ENCODE results near the gene CNNM3.
"Not testable (repeated sequence)": the region's sequence is repeated elsewhere in the genome, so short reads cannot be mapped to it uniquely, and the experiment has no call there.

Gene CNNM3

DNA sequence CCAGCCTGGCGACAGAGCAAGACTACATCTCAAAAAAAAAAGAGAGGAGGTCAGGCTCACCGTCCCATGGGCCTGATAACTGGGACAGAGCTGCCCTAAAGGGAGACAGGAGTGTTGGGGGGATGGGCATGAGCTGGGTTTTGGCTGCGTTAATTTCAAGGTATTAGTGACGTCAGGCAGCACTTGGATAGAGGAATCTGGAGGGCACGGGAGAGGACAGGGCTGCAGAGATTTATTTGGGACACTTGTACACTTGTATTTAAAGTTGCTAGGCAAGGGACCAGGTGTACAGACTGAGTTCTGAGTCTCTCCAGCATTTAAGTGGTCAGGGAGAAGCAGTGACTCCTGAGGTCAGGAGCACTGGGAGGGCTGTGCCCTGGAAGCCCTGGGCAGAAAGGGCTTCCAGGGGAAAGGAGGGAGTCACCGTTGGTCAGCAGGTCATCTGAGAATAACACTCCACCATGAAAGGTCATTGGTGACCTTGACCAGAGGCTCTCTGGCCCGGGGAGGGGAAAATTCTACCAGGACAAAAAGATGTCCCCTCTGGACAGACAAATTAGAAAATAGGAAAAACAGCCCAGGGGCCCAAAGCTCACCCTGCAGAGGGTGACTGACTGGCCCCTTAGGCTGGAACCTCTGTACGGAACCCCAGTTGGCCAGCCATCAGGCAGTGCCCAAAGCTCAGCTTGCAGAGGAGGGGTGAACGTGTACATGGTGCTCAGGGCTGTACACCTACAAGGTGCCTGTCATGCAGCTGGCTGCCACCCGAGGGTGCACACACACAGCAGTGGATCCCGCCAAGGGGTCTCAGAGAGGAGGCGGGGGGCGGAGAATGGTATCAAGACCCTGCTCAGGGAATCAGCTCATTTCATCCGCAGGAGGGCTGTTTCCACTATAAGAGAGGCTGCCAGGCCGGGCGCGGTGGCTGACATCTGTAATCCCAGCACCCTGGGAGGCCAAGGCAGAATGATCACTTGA, 23.0 kb upstream of the CNNM3 start:
- no peaks in the 10 kb centered on the region for H3K27me3 Mint-ChIP-seq
- H3K4me3 Mint-ChIP-seq, result no peak overlapping the region
- H3K4me1 Mint-ChIP-seq, result peaks cover 27% of the 10 kb centered on the region
- no peak for ATAC-seq
- H3K9me3 Mint-ChIP-seq, result no peaks in the 10 kb centered on the region
- no peaks in the 10 kb centered on the region for H3K36me3 Mint-ChIP-seq
- H3K27ac Mint-ChIP-seq, result peak overlapping the region; percentile 36

DNA sequence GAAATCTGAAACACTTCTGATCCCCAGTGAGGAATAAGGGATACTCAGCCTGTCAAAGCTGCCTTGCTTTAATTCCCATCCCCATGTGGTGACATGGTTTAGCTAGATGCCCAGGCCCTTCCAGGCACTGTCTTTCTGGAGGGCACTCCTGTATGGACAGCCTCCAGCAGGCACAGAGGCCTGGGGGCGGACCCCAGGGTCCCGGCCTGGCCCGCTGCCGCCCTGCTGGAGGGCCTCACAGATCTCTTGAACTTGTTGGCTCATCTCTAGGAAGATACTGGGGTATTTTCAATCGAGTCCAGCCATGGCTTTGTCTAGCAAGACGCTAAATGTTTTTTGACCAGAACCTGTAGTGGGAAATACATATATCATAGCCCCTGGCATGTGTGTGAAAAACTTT, 21.0 kb upstream of the CNNM3 start:
- H3K36me3 Mint-ChIP-seq, result peaks cover 13% of the 10 kb centered on the region
- H3K27ac Mint-ChIP-seq, result no peak overlapping the region
- peaks cover 19% of the 10 kb centered on the region for H3K4me1 Mint-ChIP-seq
- H3K27me3 Mint-ChIP-seq, result no peaks in the 10 kb centered on the region
- H3K4me3 Mint-ChIP-seq, result no peak overlapping the region
- no peak for ATAC-seq
- H3K9me3 Mint-ChIP-seq, result no peaks in the 10 kb centered on the region

DNA sequence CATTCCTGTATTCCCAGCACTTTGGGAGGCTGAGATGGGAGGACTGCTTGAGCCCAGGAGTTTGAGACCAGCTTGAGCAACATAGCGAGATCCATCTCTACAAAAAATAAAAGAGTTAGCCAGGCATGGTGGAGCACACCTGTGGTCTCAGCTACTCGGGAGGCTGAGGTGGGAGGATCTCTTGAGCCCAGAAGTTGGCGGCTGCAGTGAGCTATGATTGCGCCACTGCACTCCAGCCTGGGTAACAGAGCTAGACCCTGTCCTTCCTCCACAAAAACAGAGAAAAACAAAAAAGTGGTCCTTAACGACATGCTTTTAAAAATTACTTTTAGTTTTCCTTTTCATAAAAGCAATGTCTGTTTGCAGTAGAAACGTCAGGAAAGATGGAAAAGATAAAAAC, 19.6 kb upstream of the CNNM3 start:
- H3K4me3 Mint-ChIP-seq, H3K27me3 Mint-ChIP-seq, H3K27ac Mint-ChIP-seq, H3K9me3 Mint-ChIP-seq, ATAC-seq: not testable (repeated sequence)
- Mint-ChIP-seq H3K4me1 (peaks cover 19% of the 10 kb centered on the region), H3K36me3 (peaks cover 13% of the 10 kb centered on the region)

DNA sequence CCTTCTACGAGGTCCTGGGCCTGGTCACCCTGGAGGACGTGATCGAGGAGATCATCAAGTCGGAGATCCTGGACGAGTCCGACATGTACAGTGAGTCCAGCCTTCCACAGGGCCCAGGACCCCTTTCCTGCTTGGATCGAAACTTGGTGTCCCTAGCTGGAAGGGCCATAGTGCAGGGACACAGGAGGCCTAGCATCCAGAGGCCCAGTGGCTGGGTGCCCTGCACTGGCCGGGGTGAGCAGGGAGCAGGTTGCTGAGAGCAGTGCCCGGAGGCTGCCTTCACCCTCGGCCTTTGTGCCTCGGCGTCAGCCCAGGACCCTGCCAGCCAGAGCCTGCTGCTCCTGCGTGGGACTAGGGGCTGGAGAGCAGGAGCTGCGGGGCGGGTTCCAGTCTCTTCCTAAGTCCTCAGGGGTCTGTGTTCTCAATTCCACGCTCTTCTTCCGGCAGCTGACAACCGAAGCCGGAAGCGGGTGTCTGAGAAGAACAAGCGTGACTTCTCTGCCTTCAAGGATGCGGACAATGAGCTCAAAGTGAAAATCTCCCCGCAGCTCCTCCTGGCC, 18.9 kb upstream of the CNNM3 start:
- ATAC-seq, result no peak
- H3K36me3 Mint-ChIP-seq, result peaks cover 13% of the 10 kb centered on the region
- H3K27me3 Mint-ChIP-seq, result no peaks in the 10 kb centered on the region
- H3K27ac Mint-ChIP-seq, result no peak overlapping the region
- no peaks in the 10 kb centered on the region for H3K9me3 Mint-ChIP-seq
- H3K4me3 Mint-ChIP-seq, result no peak overlapping the region
- H3K4me1 Mint-ChIP-seq, result peaks cover 19% of the 10 kb centered on the region

DNA sequence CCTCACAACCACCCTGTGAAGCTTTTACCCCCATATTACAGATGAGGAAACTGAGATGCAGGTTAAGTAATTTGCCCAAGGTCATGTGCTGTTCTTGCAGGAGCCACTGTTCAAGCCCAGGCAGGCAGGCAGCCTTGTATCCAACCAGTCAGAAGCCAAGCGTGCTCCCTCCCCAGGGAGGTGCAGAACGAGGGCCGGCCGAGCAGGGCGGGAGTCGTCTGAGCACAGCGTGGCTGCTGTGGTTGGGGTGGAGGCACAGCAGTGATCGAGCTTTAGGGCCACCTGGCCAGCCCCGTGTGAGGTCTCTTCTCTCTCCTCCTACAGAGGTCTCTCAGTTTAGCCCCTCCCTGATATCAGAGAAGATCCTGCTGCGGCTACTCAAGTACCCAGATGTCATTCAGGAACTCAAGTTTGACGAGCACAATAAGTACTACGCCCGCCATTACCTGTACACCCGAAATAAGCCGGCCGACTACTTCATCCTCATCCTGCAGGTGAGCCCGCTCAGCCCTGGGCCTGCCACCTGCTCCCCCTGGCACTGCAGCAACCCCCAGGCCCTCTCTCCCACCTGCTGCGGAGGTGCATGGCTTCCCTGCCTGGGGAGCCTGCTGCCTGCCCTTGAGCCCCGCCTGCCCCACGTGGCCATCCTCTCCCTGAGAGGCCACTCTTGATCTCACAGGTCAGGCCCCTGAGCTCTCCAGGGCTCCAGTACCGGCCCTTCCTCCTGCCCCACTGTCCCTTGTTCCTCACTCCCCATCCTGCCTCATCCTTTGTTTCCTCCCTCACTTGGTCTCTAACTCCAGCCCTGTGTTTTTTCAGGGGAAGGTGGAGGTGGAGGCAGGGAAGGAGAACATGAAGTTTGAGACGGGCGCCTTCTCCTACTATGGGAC, 17.1 kb upstream of the CNNM3 start:
- no peaks in the 10 kb centered on the region for H3K27me3 Mint-ChIP-seq
- peak overlapping the region; percentile 55 for H3K27ac Mint-ChIP-seq
- ATAC-seq, result no peak

DNA sequence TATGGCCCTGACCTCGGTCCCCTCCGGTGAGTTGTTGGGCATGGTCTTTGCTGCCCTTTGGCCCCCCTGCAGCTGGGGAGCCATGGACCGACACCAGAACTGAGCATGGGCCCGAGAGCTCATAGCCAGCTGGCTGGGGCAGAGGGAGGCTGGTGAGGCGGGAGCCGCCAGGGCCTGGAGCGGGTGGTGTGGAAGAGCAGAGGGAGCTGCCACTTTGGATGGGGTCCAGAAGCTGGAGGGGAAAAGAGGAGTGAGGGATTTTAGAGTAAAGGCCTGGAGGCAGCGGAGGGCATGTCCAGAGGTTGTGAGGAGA, 16.5 kb upstream of the CNNM3 start:
- no peaks in the 10 kb centered on the region for H3K27me3 Mint-ChIP-seq
- H3K4me3 Mint-ChIP-seq, result no peak overlapping the region
- ATAC-seq, result no peak
- H3K4me1 Mint-ChIP-seq, result no peaks in the 10 kb centered on the region
- H3K9me3 Mint-ChIP-seq, result no peaks in the 10 kb centered on the region
- peaks cover 13% of the 10 kb centered on the region for H3K36me3 Mint-ChIP-seq
- peak overlapping the region; percentile 55 for H3K27ac Mint-ChIP-seq

More for the DNA sequence above, 17.1 kb upstream of the CNNM3 start:
- H3K4me1 Mint-ChIP-seq, result peaks cover 6% of the 10 kb centered on the region
- no peaks in the 10 kb centered on the region for H3K9me3 Mint-ChIP-seq
- H3K4me3 Mint-ChIP-seq, result no peak overlapping the region
- peaks cover 13% of the 10 kb centered on the region for H3K36me3 Mint-ChIP-seq

DNA sequence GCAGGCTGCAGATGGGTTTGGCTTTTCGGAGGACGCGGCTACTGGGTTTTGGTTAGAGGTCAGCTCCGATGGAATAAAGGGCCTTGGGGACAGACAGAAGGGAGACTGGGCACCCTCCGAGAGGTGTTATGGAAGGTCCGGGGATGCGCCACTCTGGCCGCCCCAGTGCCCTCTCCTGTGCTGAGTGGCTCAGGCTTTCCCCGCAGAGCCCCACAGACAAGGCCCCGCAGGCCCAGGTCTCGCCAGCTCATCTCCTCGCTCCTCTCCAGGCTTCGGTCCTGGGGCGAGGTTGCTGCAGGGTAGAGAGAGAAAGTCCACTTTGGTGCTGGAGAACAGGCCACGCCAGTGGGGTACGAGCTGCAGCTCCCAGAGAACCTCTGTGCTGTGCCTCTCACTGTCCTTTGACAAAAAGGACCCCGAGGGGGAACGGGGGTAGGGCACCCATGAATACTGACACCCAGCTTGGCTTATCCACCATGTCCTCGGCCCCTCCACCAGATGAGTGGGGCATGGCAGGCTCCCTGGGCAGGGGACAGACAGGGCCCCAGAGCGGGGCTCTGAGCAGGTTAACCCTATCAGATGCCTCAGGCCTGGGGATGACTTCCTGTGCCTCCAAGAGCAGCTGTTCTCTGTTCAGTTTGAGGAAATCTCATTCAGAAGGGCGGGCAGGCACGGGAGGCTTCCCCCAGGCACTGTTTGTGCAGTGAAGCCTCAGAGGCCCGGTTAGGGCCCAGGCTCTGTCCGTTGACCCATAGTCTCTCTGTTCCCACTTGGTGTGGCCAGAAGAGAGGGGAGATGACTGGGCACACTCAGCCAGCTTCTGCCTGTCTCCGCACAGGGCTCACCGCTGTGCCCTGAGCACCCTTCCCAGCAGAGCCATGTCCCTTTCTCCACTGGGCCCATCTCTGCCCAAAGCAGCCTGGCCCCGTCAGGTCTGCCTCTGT, 15.7 kb upstream of the CNNM3 start:
- Mint-ChIP-seq H3K9me3 (no peaks in the 10 kb centered on the region), H3K4me3 (no peak overlapping the region), H3K27ac (peak overlapping the region; percentile 55), H3K36me3 (peaks cover 13% of the 10 kb centered on the region), H3K27me3 (no peaks in the 10 kb centered on the region), H3K4me1 (no peaks in the 10 kb centered on the region)
- ATAC-seq, result peak; percentile 50

DNA sequence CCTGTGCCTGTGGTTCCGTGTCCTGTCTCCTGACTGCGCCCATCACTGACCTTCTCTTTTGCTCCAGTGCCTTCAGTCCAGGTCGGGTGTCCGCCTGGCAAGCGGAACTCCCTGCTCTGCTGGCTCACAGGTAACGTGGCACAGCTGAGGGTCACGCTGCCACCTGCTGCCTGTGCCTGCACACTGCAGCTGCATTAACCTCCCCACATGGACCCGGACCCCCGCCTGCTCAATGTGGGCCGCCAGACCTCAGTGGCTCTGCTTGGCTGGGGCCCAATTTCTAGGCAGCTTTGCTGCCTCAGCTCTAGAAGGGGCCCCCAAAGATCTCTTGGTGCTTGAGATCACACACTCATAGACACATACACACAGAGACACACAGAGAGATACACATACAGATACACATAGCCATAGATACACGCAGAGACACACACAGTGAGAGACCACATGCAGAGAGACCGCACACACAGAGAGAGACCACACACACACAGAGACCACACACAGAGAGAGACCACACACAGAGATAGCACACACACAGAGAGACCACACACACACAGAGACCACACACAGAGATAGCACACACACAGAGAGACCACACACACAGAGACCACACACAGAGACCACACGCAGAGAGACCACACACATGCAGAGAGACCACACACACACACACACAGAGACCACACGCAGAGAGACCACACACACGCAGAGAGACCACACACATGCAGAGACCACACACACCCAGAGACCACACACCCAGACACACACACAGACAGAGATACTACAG, 14.9 kb upstream of the CNNM3 start:
- ATAC-seq, result peak; percentile 89
- Mint-ChIP-seq H3K27me3 (no peaks in the 10 kb centered on the region), H3K4me3 (no peak overlapping the region), H3K4me1 (peaks cover 2% of the 10 kb centered on the region), H3K36me3 (peaks cover 14% of the 10 kb centered on the region), H3K27ac (no peak overlapping the region), H3K9me3 (no peaks in the 10 kb centered on the region)

DNA sequence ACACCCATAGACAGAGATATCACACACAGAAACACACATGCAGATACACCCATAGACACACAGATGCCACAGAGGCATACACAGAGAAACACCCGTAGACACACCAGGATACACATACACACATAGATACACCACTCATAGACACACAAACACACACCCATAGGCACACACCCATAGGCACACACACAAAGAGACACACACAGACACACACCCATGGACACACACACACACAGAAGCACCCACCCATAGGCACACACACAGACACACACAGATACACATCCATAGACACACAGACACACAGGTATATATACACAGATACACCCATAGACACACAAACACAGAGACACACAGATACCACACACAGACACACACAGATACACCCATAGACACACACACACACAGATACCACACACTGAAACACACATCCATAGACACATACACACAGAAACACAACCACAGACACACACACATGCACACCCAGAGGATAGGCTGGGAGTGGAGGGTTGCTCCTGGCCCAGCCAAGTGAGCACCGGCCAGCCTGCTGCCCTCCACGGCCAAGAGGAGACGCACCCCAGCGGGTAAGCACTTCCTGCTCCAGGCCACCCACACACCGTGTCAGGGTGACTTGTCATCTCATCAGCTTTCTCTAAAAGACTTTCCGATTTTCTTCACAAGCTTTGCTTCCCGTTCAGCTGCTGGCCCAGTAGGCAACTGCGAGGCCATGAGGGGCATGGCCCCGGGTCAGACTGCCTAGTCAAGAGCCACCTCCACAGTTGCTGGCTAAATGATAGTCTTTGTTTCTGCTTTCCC, 14.1 kb upstream of the CNNM3 start:
- Mint-ChIP-seq H3K36me3 (peaks cover 18% of the 10 kb centered on the region), H3K27ac (no peak overlapping the region), H3K4me1 (peaks cover 10% of the 10 kb centered on the region), H3K4me3 (no peak overlapping the region), H3K9me3 (no peaks in the 10 kb centered on the region), H3K27me3 (no peaks in the 10 kb centered on the region)
- ATAC-seq, result peak; percentile 73

DNA sequence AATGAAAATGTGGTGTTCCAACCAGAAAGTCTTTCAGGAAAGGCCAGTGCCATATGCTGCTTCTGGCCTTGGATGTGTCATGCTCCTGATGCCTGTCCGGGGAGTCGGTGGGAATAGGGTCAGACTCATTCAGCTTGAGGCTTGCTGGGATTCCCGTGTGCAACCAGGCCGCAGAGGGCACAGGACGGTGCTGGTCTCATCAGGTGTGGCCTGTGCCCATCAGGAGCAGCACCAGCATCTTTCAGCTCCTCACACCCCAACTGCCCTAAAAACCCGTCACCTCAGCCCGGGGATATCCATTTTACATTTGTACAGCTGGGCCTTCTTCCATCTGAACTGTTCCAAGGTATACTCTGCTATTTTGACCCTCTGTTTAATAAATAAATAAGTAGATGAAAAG, 13.3 kb upstream of the CNNM3 start:
- Mint-ChIP-seq H3K4me3 (no peak overlapping the region), H3K27ac (no peak overlapping the region), H3K4me1 (peaks cover 16% of the 10 kb centered on the region), H3K36me3 (peaks cover 18% of the 10 kb centered on the region), H3K27me3 (no peaks in the 10 kb centered on the region), H3K9me3 (no peaks in the 10 kb centered on the region)
- no peak for ATAC-seq

DNA sequence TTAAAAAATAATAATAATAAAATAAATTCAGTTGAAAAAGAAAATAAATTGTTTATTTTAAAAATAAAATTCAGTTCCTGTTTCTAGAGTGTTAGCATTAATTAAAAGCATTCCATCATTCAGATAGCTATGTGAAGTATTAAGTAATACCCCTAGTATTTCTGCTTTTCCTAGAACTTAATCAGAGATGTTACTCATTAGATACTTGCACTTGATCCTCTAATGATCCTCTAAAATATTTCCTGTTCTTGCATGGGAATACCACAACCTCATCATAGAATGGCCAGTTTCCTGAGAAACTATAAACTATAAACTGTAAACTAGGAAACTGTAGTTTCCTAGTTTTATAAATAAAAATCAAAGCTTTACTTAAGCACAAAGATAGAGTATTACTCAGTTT, 11.1 kb upstream of the CNNM3 start:
- H3K4me3 Mint-ChIP-seq, result no peak overlapping the region

DNA sequence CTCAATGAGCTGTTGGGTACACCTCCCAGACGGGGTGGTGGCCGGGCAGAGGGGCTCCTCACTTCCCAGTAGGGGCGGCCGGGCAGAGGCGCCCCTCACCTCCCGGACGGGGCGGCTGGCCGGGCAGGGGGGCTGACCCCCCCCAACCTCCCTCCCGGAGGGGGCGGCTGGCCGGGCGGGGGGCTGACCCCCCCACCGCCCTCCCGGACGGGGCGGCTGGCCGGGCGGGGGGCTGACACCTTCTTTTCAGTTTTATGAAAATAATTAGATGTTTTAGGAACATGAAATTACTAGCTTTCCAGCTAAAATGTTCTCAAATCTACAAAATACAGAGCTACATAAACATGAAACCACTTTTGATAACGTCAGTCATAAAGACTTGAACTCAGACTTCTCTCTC, 10.1 kb upstream of the CNNM3 start:
- not testable (repeated sequence) for H3K27me3 Mint-ChIP-seq, ATAC-seq, H3K9me3 Mint-ChIP-seq, H3K4me3 Mint-ChIP-seq
- H3K4me1 Mint-ChIP-seq, result peaks cover 24% of the 10 kb centered on the region
- peak overlapping the region; percentile 98 for H3K27ac Mint-ChIP-seq
- H3K36me3 Mint-ChIP-seq, result peaks cover 28% of the 10 kb centered on the region

More for the DNA sequence above, 11.1 kb upstream of the CNNM3 start:
- no peak for ATAC-seq
- peaks cover 16% of the 10 kb centered on the region for H3K4me1 Mint-ChIP-seq
- no peak overlapping the region for H3K27ac Mint-ChIP-seq
- peaks cover 22% of the 10 kb centered on the region for H3K36me3 Mint-ChIP-seq
- no peaks in the 10 kb centered on the region for H3K9me3 Mint-ChIP-seq
- no peaks in the 10 kb centered on the region for H3K27me3 Mint-ChIP-seq

DNA sequence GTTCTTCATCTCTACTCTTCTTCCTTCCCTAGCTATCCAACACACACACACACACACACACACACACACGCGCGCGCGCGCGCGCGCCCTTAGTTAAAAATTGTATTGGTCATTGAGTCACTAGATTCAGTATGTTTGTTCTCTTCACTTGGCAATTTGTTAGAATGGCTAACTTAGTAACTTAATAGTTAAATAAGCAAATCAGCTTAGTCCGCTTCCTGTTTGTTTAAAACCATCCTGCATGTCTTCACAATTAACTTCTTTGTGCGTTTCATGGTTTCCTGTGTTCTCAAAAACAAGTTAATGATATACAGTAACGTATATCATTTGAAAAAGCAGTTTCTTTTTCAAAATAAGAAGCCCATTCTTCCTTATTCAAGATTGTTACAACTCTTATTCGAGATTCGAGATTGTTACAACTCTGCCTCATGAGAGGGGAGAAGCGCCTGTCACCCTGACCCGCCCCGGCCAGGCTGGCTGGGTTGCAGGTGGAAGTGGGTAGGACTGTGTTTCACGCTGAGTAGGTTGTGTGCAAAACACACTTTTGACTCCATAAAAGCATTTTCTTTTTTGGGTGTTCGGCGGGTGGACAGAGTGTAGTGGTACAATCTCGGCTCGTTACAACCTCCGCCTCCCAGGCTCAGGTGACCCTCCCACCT, 9.5 kb upstream of the CNNM3 start:
- Mint-ChIP-seq H3K36me3 (peaks cover 32% of the 10 kb centered on the region), H3K9me3 (no peaks in the 10 kb centered on the region), H3K4me3 (peak overlapping the region; percentile 77), H3K4me1 (peaks cover 30% of the 10 kb centered on the region), H3K27me3 (no peaks in the 10 kb centered on the region), H3K27ac (peak overlapping the region; percentile 98)
- peak; percentile 86 for ATAC-seq

All from stimulated activated memory B cell treated with anti-CD40 and anti-IgM and Interleukin-4, amounts not matched to agents 10 μg/mL and 1 μg/mL and 100 μg/mL, for 72 hours (primary cell).